ENCODE measurements around the gene LMOD2.

LMOD2 gene

GRCh38 chr7:123652406-123652805 lies 3.3 kb upstream of the LMOD2 start:
- Mint-ChIP-seq H3K36me3 (ENCODE audit: low read depth) (no peaks in the 10 kb centered on the region), H3K4me3 (no peak overlapping the region), H3K27me3 (ENCODE audit: low read depth) (peaks cover 5% of the 10 kb centered on the region), H3K4me1 (ENCODE audit: low read depth) (no peaks in the 10 kb centered on the region), H3K27ac (no peak overlapping the region), H3K9me3 (no peaks in the 10 kb centered on the region)

GRCh38 chr7:123653162-123653561 lies 2.5 kb upstream of the LMOD2 start:
- H3K27ac Mint-ChIP-seq, result no peak overlapping the region
- peaks cover 5% of the 10 kb centered on the region for H3K27me3 Mint-ChIP-seq (ENCODE audit: low read depth)
- H3K4me1 Mint-ChIP-seq (ENCODE audit: low read depth), result no peaks in the 10 kb centered on the region
- H3K9me3 Mint-ChIP-seq, result no peaks in the 10 kb centered on the region
- no peak overlapping the region for H3K4me3 Mint-ChIP-seq
- no peaks in the 10 kb centered on the region for H3K36me3 Mint-ChIP-seq (ENCODE audit: low read depth)

- H3K27me3 Mint-ChIP-seq (ENCODE audit: low read depth), result no peaks in the 10 kb centered on the region
- no peak overlapping the region for H3K4me3 Mint-ChIP-seq
- peaks cover 2% of the 10 kb centered on the region for H3K4me1 Mint-ChIP-seq (ENCODE audit: low read depth)
- H3K36me3 Mint-ChIP-seq (ENCODE audit: low read depth), result no peaks in the 10 kb centered on the region
- no peaks in the 10 kb centered on the region for H3K9me3 Mint-ChIP-seq
- no peak overlapping the region for H3K27ac Mint-ChIP-seq
These were observed 1.1 kb downstream of the LMOD2 start for GRCh38 chr7:123656544-123657303.

- H3K4me3 Mint-ChIP-seq, result no peak overlapping the region
These were observed 1.6 kb downstream of the LMOD2 start for GRCh38 chr7:123657304-123657685.

GRCh38 chr7:123658023-123658422 lies 2.4 kb downstream of the LMOD2 start:
- no peaks in the 10 kb centered on the region for H3K36me3 Mint-ChIP-seq (ENCODE audit: low read depth)
- H3K27me3 Mint-ChIP-seq (ENCODE audit: low read depth), result peaks cover 4% of the 10 kb centered on the region
- H3K9me3 Mint-ChIP-seq, result no peaks in the 10 kb centered on the region
- no peak overlapping the region for H3K4me3 Mint-ChIP-seq
- peaks cover 2% of the 10 kb centered on the region for H3K4me1 Mint-ChIP-seq (ENCODE audit: low read depth)
- H3K27ac Mint-ChIP-seq, result no peak overlapping the region

More at GRCh38 chr7:123657304-123657685, 1.6 kb downstream of the LMOD2 start:
- Mint-ChIP-seq H3K27ac (no peak overlapping the region), H3K4me1 (ENCODE audit: low read depth) (peaks cover 2% of the 10 kb centered on the region), H3K9me3 (no peaks in the 10 kb centered on the region), H3K27me3 (ENCODE audit: low read depth) (no peaks in the 10 kb centered on the region), H3K36me3 (ENCODE audit: low read depth) (no peaks in the 10 kb centered on the region)

- H3K36me3 Mint-ChIP-seq (ENCODE audit: low read depth), result no peaks in the 10 kb centered on the region
- no peak overlapping the region for H3K27ac Mint-ChIP-seq
- H3K4me3 Mint-ChIP-seq, result no peak overlapping the region
- H3K9me3 Mint-ChIP-seq, result no peaks in the 10 kb centered on the region
- peaks cover 2% of the 10 kb centered on the region for H3K4me1 Mint-ChIP-seq (ENCODE audit: low read depth)
- peaks cover 4% of the 10 kb centered on the region for H3K27me3 Mint-ChIP-seq (ENCODE audit: low read depth)
These were observed 5.1 kb downstream of the LMOD2 start for GRCh38 chr7:123660514-123661354.

- H3K27me3 Mint-ChIP-seq (ENCODE audit: low read depth), result peaks cover 4% of the 10 kb centered on the region
- no peak overlapping the region for H3K4me3 Mint-ChIP-seq
- no peaks in the 10 kb centered on the region for H3K36me3 Mint-ChIP-seq (ENCODE audit: low read depth)
- H3K27ac Mint-ChIP-seq, result no peak overlapping the region
- no peaks in the 10 kb centered on the region for H3K9me3 Mint-ChIP-seq
- peaks cover 2% of the 10 kb centered on the region for H3K4me1 Mint-ChIP-seq (ENCODE audit: low read depth)
These were observed 6.1 kb downstream of the LMOD2 start for GRCh38 chr7:123661765-123662164.

- H3K4me1 Mint-ChIP-seq (ENCODE audit: low read depth), result peaks cover 2% of the 10 kb centered on the region
- peaks cover 4% of the 10 kb centered on the region for H3K27me3 Mint-ChIP-seq (ENCODE audit: low read depth)
- no peaks in the 10 kb centered on the region for H3K36me3 Mint-ChIP-seq (ENCODE audit: low read depth)
- H3K27ac Mint-ChIP-seq, result no peak overlapping the region
- no peak overlapping the region for H3K4me3 Mint-ChIP-seq
- H3K9me3 Mint-ChIP-seq, result no peaks in the 10 kb centered on the region
These were observed 6.6 kb downstream of the LMOD2 start for GRCh38 chr7:123662293-123662692.

- H3K36me3 Mint-ChIP-seq (ENCODE audit: low read depth), result no peaks in the 10 kb centered on the region
- peaks cover 2% of the 10 kb centered on the region for H3K4me1 Mint-ChIP-seq (ENCODE audit: low read depth)
- H3K27me3 Mint-ChIP-seq (ENCODE audit: low read depth), result peaks cover 4% of the 10 kb centered on the region
- no peak overlapping the region for H3K4me3 Mint-ChIP-seq
- H3K9me3 Mint-ChIP-seq, result no peaks in the 10 kb centered on the region
- no peak overlapping the region for H3K27ac Mint-ChIP-seq
These were observed 7.1 kb downstream of the LMOD2 start for GRCh38 chr7:123662755-123663154.

- peaks cover 2% of the 10 kb centered on the region for H3K4me1 Mint-ChIP-seq (ENCODE audit: low read depth)
- peaks cover 4% of the 10 kb centered on the region for H3K27me3 Mint-ChIP-seq (ENCODE audit: low read depth)
- no peak overlapping the region for H3K4me3 Mint-ChIP-seq
- no peak overlapping the region for H3K27ac Mint-ChIP-seq
- H3K9me3 Mint-ChIP-seq, result no peaks in the 10 kb centered on the region
- no peaks in the 10 kb centered on the region for H3K36me3 Mint-ChIP-seq (ENCODE audit: low read depth)
These were observed 7.5 kb downstream of the LMOD2 start for GRCh38 chr7:123663200-123663599.

GRCh38 chr7:123665157-123665556 lies 9.5 kb downstream of the LMOD2 start:
- Mint-ChIP-seq H3K27me3 (ENCODE audit: low read depth) (peaks cover 4% of the 10 kb centered on the region), H3K9me3 (no peaks in the 10 kb centered on the region), H3K4me1 (ENCODE audit: low read depth) (peaks cover 2% of the 10 kb centered on the region), H3K36me3 (ENCODE audit: low read depth) (no peaks in the 10 kb centered on the region), H3K4me3 (no peak overlapping the region), H3K27ac (no peak overlapping the region)

GRCh38 chr7:123665896-123666295 lies 10.2 kb downstream of the LMOD2 start:
- Mint-ChIP-seq H3K4me1 (ENCODE audit: low read depth) (peaks cover 2% of the 10 kb centered on the region), H3K27me3 (ENCODE audit: low read depth) (peaks cover 4% of the 10 kb centered on the region), H3K9me3 (no peaks in the 10 kb centered on the region), H3K36me3 (ENCODE audit: low read depth) (no peaks in the 10 kb centered on the region), H3K27ac (no peak overlapping the region), H3K4me3 (no peak overlapping the region)

- Mint-ChIP-seq H3K27me3 (ENCODE audit: low read depth) (peaks cover 4% of the 10 kb centered on the region), H3K36me3 (ENCODE audit: low read depth) (no peaks in the 10 kb centered on the region), H3K4me3 (no peak overlapping the region), H3K4me1 (ENCODE audit: low read depth) (peaks cover 2% of the 10 kb centered on the region), H3K9me3 (no peaks in the 10 kb centered on the region), H3K27ac (no peak overlapping the region)
These were observed 10.8 kb downstream of the LMOD2 start for GRCh38 chr7:123666492-123666891.

GRCh38 chr7:123669485-123669884 lies 13.8 kb downstream of the LMOD2 start:
- no peaks in the 10 kb centered on the region for H3K36me3 Mint-ChIP-seq (ENCODE audit: low read depth)
- no peak overlapping the region for H3K4me3 Mint-ChIP-seq
- no peak overlapping the region for H3K27ac Mint-ChIP-seq
- no peaks in the 10 kb centered on the region for H3K27me3 Mint-ChIP-seq (ENCODE audit: low read depth)
- H3K9me3 Mint-ChIP-seq, result no peaks in the 10 kb centered on the region
- no peaks in the 10 kb centered on the region for H3K4me1 Mint-ChIP-seq (ENCODE audit: low read depth)

- Mint-ChIP-seq H3K36me3 (ENCODE audit: low read depth) (no peaks in the 10 kb centered on the region), H3K4me3 (no peak overlapping the region), H3K4me1 (ENCODE audit: low read depth) (no peaks in the 10 kb centered on the region), H3K27ac (no peak overlapping the region), H3K27me3 (ENCODE audit: low read depth) (no peaks in the 10 kb centered on the region), H3K9me3 (no peaks in the 10 kb centered on the region)
These were observed 17.6 kb downstream of the LMOD2 start for GRCh38 chr7:123673137-123673732.

Measured in T-helper 1 cell treated with Interleukin-12 subunit alpha and Interleukin-12 subunit beta and Interleukin-4 antibody, amounts not matched to agents 30 μg/mL and 1 μg/mL, for 36 hours (primary cell).